ENCODE data around the gene SGF29. TPM values are rescaled to one million over a fixed set of nuclear protein-coding genes. Genes with fewer than 3 reads are reported as not detected.
A peak's percentile ranks its signal among the peaks of the same experiment; 100 is the strongest.
"Not testable (repeated sequence)": the region's sequence is repeated elsewhere in the genome, so short reads cannot be mapped to it uniquely, and the experiment has no call there.

The SGF29 gene
- polyA plus RNA-seq, 1 donor (not counting 4 experiments of a cell fraction or from before 2014, with no cell fraction given) = 3.0 TPM

DNA sequence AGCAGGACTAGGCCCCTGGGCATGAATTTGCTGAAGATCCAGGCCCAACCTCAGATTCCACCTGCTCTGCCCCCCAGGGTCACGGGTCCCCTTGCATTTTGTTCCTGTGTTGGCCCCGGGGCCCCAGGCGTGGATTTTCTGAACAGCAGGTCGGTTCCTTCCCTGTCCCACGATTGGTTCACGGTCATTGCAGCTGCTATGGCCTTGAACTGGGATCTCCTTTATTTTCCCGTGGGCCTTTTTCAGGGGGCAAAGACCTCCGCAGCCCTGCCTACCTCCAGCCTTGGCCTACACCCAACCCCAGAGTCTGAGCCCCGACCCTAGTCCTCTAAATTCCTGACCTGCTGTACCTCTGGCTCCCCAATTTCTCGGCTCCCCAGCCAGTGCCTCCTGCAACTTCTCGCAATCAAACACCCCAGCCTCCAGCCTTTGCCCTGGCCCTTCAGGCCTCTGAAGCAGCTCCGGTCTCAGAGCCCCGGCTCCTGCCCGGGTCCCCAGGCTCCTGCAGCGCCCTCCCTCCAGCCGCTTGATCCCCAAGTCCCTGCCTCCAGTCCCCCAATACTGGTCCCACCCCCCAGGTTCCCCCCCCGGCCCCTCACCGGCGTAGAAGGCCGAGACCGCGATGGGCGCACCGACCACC, 68.9 kb downstream of the SGF29 start:
- H4K20me1 ChIP-seq (ENCODE audit: control insufficient read depth, extremely low read depth, insufficient read depth, low read length); H3K4me1 ChIP-seq (ENCODE audit: control insufficient read depth, extremely low read depth, insufficient read depth, low read length); H3K27me3 ChIP-seq (ENCODE audit: control insufficient read depth, extremely low read depth, insufficient read depth, low read length); H3K79me2 ChIP-seq (ENCODE audit: control insufficient read depth, insufficient read depth, low read length); DNase-seq (ENCODE audit: low read depth, low spot score); H3K9ac ChIP-seq (ENCODE audit: control insufficient read depth, extremely low read depth, insufficient read depth, low read length); FAIRE-seq; H3K9me1 ChIP-seq (ENCODE audit: control insufficient read depth, extremely low read depth, insufficient read depth, low read length); dilution Hi-C loops (cut with MboI; ENCODE audit: extremely low pct_ligation_motif_present, low sequenced_read_pairs); H3K36me3 ChIP-seq (ENCODE audit: control insufficient read depth in 2 of 2, extremely low read depth in 1 of 2, insufficient read depth in 2 of 2, low read length in 2 of 2); H3K9me3 ChIP-seq (ENCODE audit: control insufficient read depth, low read depth, low read length); H3K27ac ChIP-seq (ENCODE audit: control insufficient read depth, insufficient read depth, low read length): not testable (repeated sequence)
- peak overlapping the region in 1 of 3 experiments; percentile 33 for H3K4me3 ChIP-seq (ENCODE audit: control insufficient read depth in 2 of 3, extremely low read depth in 1 of 3, insufficient read depth in 2 of 3, low read depth in 1 of 3, low read length in 3 of 3)
- peak overlapping the region; percentile 45 for H3K4me2 ChIP-seq (ENCODE audit: control insufficient read depth, extremely low read depth, insufficient read depth, low read depth, low read length)
- H2AFZ ChIP-seq (ENCODE audit: control insufficient read depth, low read length) = peak overlapping the region; percentile 83

DNA sequence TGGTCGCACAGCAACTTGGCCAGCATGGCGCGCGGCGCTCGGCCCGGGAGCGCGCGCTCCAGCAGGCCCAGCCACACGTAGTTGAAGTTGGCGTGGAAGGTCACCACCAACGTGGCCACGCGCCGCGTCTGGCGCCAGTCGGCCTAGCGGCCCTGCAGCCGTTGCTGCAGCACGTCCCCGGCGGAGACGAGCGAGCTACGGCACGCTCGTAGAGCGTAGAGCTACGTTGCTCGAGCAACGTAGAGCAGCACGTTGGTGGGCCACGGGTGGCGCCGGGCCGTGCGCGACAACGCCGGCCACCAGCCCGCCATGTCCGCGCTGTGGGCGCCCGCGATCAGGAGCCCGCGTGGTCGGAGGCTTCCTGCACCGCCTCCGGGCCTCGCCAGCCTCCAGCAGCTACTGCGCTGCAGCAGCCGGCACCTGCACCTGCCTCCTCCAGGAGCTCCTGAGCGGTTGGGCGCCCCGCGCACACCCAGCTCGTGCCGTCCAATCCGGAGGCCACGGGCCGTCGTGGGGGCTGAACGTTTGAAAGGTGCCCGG, 69.5 kb downstream of the SGF29 start:
- no peak overlapping the region for H3K27ac ChIP-seq (ENCODE audit: control insufficient read depth, insufficient read depth, low read length)
- H3K4me2 ChIP-seq (ENCODE audit: control insufficient read depth, extremely low read depth, insufficient read depth, low read depth, low read length) = peak overlapping the region; percentile 45
- H3K4me3 ChIP-seq (ENCODE audit: control insufficient read depth in 2 of 3, extremely low read depth in 1 of 3, insufficient read depth in 2 of 3, low read depth in 1 of 3, low read length in 3 of 3) = peak overlapping the region; percentile 22 to 54 (median 33)
- H3K4me1 ChIP-seq (ENCODE audit: control insufficient read depth, extremely low read depth, insufficient read depth, low read length) = no peaks in the 10 kb centered on the region
- dilution Hi-C loops (cut with MboI; ENCODE audit: extremely low pct_ligation_motif_present, low sequenced_read_pairs) = no loop called here
- H3K79me2 ChIP-seq (ENCODE audit: control insufficient read depth, insufficient read depth, low read length) = no peaks in the 10 kb centered on the region
- no peak for DNase-seq (ENCODE audit: low read depth, low spot score)
- TF ChIP-seq, protein P1, sequence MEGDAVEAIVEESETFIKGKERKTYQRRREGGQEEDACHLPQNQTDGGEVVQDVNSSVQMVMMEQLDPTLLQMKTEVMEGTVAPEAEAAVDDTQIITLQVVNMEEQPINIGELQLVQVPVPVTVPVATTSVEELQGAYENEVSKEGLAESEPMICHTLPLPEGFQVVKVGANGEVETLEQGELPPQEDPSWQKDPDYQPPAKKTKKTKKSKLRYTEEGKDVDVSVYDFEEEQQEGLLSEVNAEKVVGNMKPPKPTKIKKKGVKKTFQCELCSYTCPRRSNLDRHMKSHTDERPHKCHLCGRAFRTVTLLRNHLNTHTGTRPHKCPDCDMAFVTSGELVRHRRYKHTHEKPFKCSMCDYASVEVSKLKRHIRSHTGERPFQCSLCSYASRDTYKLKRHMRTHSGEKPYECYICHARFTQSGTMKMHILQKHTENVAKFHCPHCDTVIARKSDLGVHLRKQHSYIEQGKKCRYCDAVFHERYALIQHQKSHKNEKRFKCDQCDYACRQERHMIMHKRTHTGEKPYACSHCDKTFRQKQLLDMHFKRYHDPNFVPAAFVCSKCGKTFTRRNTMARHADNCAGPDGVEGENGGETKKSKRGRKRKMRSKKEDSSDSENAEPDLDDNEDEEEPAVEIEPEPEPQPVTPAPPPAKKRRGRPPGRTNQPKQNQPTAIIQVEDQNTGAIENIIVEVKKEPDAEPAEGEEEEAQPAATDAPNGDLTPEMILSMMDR (optimal IDR thresholded peaks at IDR 0.05 in 1 of 3, IDR thresholded peaks at IDR 0.05 in 1 of 3, conservative IDR thresholded peaks at IDR 0.05 in 1 of 3; ENCODE audit: extremely low read depth in 1 of 3, insufficient read depth in 2 of 3, low read length in 3 of 3) = no peak
- TF ChIP-seq EZH2 (IDR thresholded peaks at IDR 0.05; ENCODE audit: low read length) = no peak
- H3K9ac ChIP-seq (ENCODE audit: control insufficient read depth, extremely low read depth, insufficient read depth, low read length) = peak overlapping the region; percentile 22
- no peaks in the 10 kb centered on the region for H3K36me3 ChIP-seq (ENCODE audit: control insufficient read depth in 2 of 2, extremely low read depth in 1 of 2, insufficient read depth in 2 of 2, low read length in 2 of 2)
- no peaks in the 10 kb centered on the region for H3K27me3 ChIP-seq (ENCODE audit: control insufficient read depth, extremely low read depth, insufficient read depth, low read length)
- H4K20me1 ChIP-seq (ENCODE audit: control insufficient read depth, extremely low read depth, insufficient read depth, low read length) = no peaks in the 10 kb centered on the region
- H3K9me1 ChIP-seq (ENCODE audit: control insufficient read depth, extremely low read depth, insufficient read depth, low read length) = no peaks in the 10 kb centered on the region
- no peak for FAIRE-seq
- no peaks in the 10 kb centered on the region for H3K9me3 ChIP-seq (ENCODE audit: control insufficient read depth, low read depth, low read length)
- H2AFZ ChIP-seq (ENCODE audit: control insufficient read depth, low read length) = peak overlapping the region; percentile 83

DNA sequence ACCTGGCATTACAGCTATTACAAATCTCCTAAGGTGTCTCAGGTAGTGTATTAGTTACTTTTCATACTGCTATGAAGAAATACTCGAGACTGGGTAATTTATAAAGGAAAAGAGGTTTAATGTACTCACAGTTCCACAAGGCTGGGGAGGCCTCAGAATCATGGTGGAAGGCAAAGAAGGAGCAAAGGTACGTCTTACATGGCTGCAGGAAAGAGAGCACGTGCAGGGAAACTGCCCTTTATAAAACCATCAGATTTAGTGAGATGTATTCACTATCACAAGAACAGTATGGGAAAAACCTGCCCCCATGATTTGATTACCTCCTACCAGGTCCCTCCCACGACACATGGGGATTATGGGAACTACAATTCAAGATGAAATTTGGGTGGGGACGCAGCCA, 77.2 kb downstream of the SGF29 start:
- FAIRE-seq; dilution Hi-C loops (cut with MboI; ENCODE audit: extremely low pct_ligation_motif_present, low sequenced_read_pairs); DNase-seq (ENCODE audit: low read depth, low spot score): not testable (repeated sequence)

DNA sequence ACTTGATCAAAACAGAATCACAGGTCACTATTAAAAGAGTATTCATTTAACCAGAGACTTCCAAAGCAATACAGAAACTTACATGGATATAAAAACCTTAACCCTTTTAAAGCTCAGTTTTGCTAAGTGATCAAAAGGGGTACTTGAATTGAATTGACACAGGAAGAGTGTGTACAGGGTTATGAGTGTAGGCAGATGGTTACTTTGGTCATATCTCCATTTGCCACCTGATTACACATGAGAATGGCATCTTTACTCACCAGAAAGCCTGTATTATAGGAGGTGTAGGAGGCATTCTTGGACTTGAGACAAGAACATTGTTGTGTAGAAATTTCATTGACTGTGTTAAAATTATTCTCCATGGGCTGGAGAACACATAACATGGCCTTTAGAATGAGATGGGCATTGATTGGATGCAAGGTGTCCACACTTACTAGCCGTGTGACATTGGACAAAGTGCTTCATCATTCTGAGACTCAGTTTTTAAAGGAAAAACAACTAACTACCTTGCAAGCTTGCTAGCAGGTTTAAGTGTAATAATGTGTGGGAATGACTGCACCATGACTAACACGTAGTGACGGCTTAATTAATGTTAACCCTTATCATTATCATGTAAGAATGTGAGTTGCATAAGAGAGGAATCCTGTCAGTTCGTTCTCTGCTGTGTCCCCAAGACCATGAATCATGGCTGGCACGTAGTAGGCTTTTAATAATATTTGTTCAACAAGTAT, 82.5 kb downstream of the SGF29 start:
- H3K27ac ChIP-seq (ENCODE audit: control insufficient read depth, insufficient read depth, low read length) = peak overlapping the region; percentile 69
- H3K9me3 ChIP-seq (ENCODE audit: control insufficient read depth, low read depth, low read length); H3K36me3 ChIP-seq (ENCODE audit: control insufficient read depth in 2 of 2, extremely low read depth in 1 of 2, insufficient read depth in 2 of 2, low read length in 2 of 2); H3K79me2 ChIP-seq (ENCODE audit: control insufficient read depth, insufficient read depth, low read length); dilution Hi-C loops (cut with MboI; ENCODE audit: extremely low pct_ligation_motif_present, low sequenced_read_pairs); H3K9me1 ChIP-seq (ENCODE audit: control insufficient read depth, extremely low read depth, insufficient read depth, low read length); H3K9ac ChIP-seq (ENCODE audit: control insufficient read depth, extremely low read depth, insufficient read depth, low read length); H3K27me3 ChIP-seq (ENCODE audit: control insufficient read depth, extremely low read depth, insufficient read depth, low read length); FAIRE-seq; H3K4me3 ChIP-seq (ENCODE audit: control insufficient read depth in 2 of 3, extremely low read depth in 1 of 3, insufficient read depth in 2 of 3, low read depth in 1 of 3, low read length in 3 of 3); H4K20me1 ChIP-seq (ENCODE audit: control insufficient read depth, extremely low read depth, insufficient read depth, low read length): not testable (repeated sequence)
- DNase-seq (ENCODE audit: low read depth, low spot score) = peak; percentile 69
- peak overlapping the region; percentile 30 for H2AFZ ChIP-seq (ENCODE audit: control insufficient read depth, low read length)
- H3K4me2 ChIP-seq (ENCODE audit: control insufficient read depth, extremely low read depth, insufficient read depth, low read depth, low read length) = peak overlapping the region; percentile 54
- H3K4me1 ChIP-seq (ENCODE audit: control insufficient read depth, extremely low read depth, insufficient read depth, low read length) = peaks cover 11% of the 10 kb centered on the region

More for the DNA sequence above, 77.2 kb downstream of the SGF29 start:
- not testable (repeated sequence) for H3K4me3 ChIP-seq (ENCODE audit: control insufficient read depth in 2 of 3, extremely low read depth in 1 of 3, insufficient read depth in 2 of 3, low read depth in 1 of 3, low read length in 3 of 3); H3K27me3 ChIP-seq (ENCODE audit: control insufficient read depth, extremely low read depth, insufficient read depth, low read length); H3K4me2 ChIP-seq (ENCODE audit: control insufficient read depth, extremely low read depth, insufficient read depth, low read depth, low read length); H3K36me3 ChIP-seq (ENCODE audit: control insufficient read depth in 2 of 2, extremely low read depth in 1 of 2, insufficient read depth in 2 of 2, low read length in 2 of 2); H3K9me3 ChIP-seq (ENCODE audit: control insufficient read depth, low read depth, low read length); H4K20me1 ChIP-seq (ENCODE audit: control insufficient read depth, extremely low read depth, insufficient read depth, low read length); H3K79me2 ChIP-seq (ENCODE audit: control insufficient read depth, insufficient read depth, low read length); H3K9me1 ChIP-seq (ENCODE audit: control insufficient read depth, extremely low read depth, insufficient read depth, low read length); H2AFZ ChIP-seq (ENCODE audit: control insufficient read depth, low read length); H3K9ac ChIP-seq (ENCODE audit: control insufficient read depth, extremely low read depth, insufficient read depth, low read length); H3K4me1 ChIP-seq (ENCODE audit: control insufficient read depth, extremely low read depth, insufficient read depth, low read length); H3K27ac ChIP-seq (ENCODE audit: control insufficient read depth, insufficient read depth, low read length)
